VCaP (cell line): ENCODE results near the gene ZNF629.
A peak's percentile ranks its signal among the peaks of the same experiment; 100 is the strongest.

ENCODE experiments used
- H3K27ac ChIP-seq: fragments of 450-650 bp; 2 replicates; pipeline ENCODE4 v1.5.1; 2017
- CTCF ChIP-seq: fragments of 450-650 bp; conservative IDR thresholded peaks from 2 replicates; pipeline ENCODE4 v1.5.1; 2017; ENCODE audit warnings: mild to moderate bottlenecking, moderate library complexity

Gene ZNF629

GRCh38 chr16:30757316-30757715, 29.7 kb downstream of the ZNF629 start:
- no peak for TF ChIP-seq CTCF

DNA sequence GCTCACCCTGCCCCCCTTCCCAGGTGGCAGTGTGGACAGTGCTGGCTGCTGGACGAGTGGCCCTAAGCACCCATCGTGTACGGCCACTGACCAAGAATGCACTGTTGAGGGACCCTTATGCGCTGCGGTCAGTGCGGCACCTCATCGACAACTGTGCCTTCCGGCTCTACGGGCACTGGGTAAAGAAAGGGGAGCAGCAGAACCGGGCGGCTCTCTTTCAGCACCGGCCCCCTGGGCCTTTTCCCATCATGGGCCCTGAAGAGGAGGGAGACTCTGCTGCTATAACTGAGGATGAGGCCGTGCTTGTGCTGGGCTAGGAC, 30.3 kb downstream of the ZNF629 start:
- TF ChIP-seq CTCF, result no peak
- H3K27ac ChIP-seq, result no peak overlapping the region

More at GRCh38 chr16:30757316-30757715, 29.7 kb downstream of the ZNF629 start:
- H3K27ac ChIP-seq, result no peak overlapping the region

- no peak for TF ChIP-seq CTCF
- H3K27ac ChIP-seq, result no peak overlapping the region
Measured at GRCh38 chr16:30755955-30756780, 30.8 kb downstream of the ZNF629 start.

DNA sequence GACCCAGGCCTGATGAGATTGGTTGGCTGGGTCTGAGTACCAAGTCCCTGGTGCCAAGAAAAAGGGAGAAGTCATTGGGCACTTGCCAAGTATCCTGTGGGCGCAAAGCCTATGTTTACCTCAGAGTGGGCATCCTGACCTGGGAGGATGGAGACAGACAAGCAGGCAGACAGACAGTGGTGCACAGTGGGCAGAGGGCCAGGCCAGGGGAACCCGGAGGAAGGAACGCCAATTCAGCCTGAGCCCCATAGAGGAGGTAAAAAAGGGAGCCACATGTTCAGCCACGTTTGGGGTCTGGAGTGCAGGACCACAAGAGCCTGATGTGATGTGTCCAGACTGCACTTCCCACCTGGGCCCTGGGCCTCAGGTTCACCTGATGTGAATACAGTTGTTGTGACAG, 33.4 kb downstream of the ZNF629 start:
- H3K27ac ChIP-seq, result no peak overlapping the region
- no peak for TF ChIP-seq CTCF

- H3K27ac ChIP-seq, result no peak overlapping the region
- TF ChIP-seq CTCF, result no peak
Measured at GRCh38 chr16:30750876-30751465, 36.0 kb downstream of the ZNF629 start.

GRCh38 chr16:30750201-30750600, 36.8 kb downstream of the ZNF629 start:
- TF ChIP-seq CTCF, result no peak
- H3K27ac ChIP-seq, result no peak overlapping the region

- no peak for TF ChIP-seq CTCF
- peak overlapping the region; percentile 52; the same call in 1 of the 2 replicates for H3K27ac ChIP-seq
Measured at GRCh38 chr16:30748634-30749445, 38.2 kb downstream of the ZNF629 start.
